GM12874 (cell line): Measurements from ENCODE around the gene RAB3C.
A peak's percentile ranks its signal among the peaks of the same experiment; 100 is the strongest.

Experiments used
- TF ChIP-seq, protein P1 (sequence below): IDR thresholded peaks from 2 replicates; pipeline ENCODE4 v1.5.1; 2011; ENCODE audit warnings: low read depth, mild to moderate bottlenecking, control low read depth, low read length, moderate library complexity; ENCODE audit not compliant: insufficient read depth

Gene RAB3C

DNA sequence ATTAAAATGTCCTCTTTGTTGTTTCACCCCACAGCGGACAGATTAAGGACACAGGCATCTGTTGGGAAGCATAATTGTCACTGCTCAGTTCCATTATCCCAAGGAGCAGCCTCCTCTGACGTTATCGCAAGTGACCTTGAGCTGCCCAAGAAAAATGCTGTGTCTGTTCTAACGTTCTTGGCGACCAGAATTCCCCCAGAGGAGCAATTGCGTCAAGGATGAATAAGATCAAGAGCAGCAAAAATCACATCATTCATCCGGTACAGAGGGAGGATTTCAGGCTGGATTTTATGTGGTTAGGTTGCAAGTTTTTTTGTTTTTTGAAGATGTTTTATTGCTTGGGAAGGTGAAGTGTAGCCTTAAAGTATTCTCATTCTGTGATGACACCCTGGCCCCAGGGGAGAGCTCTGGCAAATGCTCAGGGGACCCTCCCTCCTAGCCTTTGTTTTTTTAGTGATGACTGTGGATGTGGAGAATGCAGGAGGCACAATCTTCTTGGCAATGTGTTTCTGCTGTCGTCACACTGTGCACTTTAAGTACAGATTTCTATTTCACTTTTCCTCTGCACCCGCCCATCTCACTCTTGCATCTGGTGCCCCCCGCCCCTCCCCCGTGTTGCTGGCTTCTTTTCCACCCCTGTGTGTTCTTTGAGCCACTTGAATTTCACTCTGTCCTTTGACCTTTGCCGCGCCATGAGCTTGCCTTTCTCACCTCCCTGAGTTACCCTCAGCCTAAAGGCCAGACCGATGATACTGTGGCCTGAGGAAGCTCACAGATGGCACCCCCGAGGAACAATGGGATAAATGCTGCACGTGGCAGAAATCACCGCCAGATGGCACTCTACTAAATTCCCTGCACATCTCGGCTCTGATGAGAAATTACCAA lies 308.5 kb downstream of the RAB3C start:
- TF ChIP-seq, protein P1, sequence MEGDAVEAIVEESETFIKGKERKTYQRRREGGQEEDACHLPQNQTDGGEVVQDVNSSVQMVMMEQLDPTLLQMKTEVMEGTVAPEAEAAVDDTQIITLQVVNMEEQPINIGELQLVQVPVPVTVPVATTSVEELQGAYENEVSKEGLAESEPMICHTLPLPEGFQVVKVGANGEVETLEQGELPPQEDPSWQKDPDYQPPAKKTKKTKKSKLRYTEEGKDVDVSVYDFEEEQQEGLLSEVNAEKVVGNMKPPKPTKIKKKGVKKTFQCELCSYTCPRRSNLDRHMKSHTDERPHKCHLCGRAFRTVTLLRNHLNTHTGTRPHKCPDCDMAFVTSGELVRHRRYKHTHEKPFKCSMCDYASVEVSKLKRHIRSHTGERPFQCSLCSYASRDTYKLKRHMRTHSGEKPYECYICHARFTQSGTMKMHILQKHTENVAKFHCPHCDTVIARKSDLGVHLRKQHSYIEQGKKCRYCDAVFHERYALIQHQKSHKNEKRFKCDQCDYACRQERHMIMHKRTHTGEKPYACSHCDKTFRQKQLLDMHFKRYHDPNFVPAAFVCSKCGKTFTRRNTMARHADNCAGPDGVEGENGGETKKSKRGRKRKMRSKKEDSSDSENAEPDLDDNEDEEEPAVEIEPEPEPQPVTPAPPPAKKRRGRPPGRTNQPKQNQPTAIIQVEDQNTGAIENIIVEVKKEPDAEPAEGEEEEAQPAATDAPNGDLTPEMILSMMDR = peak; percentile 65

DNA sequence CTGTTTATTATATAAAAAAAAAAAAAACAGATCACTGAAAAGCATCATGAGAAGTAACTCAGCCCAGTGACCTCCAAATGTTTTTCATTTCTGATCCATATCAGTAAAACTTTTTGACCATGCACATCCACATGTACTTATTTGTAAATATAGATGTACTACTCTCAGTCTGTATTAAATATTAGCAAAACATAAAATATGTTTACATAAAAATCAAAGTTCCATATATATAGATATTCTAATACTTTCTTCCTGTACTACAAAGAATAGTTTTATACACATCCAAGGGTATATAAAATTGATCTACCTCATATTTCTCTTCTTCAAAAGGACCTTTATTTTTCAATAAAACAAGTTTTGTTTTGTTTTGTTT lies 309.1 kb downstream of the RAB3C start:
- TF ChIP-seq, protein P1 = no peak

DNA sequence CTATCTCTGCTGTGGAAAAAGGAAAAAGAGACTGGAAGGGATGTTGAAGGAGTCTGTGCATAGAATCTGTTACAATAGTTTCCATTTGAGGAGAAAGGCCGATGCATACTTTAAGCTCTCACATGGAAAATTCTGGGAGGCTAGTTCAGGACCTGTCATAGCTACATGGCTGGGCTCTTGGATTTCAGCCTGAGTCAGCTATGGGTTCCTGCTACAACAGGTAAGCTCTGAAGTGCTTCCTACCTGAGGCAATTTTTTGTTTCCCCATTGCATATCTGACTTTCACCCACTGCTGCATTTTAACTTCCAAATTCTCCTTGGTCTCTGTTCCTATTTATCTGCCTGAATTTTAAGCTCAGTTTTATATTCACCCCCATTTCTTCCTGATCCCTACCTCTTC lies 310.7 kb downstream of the RAB3C start:
- TF ChIP-seq, protein P1 = no peak

DNA sequence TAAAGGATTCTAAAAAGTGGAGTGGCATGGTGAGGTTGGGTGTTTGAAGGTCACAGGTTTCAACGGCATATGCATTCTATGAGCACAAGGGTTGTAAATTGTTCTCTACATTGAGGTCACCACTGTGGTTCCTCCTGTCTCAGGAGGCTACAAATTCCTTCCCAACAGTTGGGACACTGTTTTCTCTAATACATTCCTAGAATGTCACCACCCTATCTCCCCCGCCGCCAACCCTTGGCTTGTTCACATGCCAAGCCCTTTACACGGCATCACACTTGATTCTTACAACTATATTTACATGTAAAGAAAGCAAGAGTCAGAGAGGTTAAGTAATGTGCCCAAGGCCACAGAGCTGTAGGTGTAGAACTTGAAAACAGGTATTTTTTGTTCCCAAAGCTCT lies 315.1 kb downstream of the RAB3C start:
- TF ChIP-seq, protein P1 = no peak

DNA sequence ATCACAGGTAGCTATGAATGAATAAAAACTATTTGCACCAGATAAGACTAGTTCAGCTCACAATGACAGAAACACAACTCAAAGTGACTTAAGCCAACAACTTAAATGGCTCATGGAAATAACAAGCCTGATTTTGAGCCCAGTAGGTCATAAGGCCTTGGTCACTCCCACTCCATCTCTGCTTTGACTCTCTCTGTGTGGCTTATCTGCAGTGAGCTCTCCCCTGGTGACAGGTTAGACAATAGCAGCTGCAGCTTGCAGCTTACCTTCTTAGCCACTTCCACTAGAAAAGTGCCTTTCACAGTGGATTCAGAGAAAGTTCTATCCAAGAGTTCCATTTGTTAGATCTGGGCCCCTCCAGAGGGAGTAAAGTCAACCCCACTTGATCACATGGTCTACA lies 315.7 kb downstream of the RAB3C start:
- TF ChIP-seq, protein P1 = no peak

DNA sequence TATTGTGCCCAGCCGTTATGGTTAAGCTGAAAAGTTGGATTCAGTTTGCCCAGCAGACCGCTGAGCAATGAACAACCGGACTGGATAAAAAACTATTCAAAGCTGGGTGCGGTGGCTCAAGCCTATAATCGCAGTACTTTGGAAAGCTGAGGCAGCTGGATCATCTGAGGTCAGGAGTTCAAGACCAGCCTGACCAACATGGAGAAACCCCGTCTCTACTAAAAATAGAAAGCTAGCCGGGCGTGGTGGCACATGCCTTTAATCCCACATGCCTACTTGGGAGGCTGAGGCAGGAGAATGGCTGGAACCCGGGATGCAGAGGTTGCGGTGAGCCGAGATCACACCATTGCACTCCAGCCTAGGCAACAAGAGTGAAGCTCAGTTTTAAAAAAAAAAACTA lies 318.4 kb downstream of the RAB3C start:
- TF ChIP-seq, protein P1 = no peak

DNA sequence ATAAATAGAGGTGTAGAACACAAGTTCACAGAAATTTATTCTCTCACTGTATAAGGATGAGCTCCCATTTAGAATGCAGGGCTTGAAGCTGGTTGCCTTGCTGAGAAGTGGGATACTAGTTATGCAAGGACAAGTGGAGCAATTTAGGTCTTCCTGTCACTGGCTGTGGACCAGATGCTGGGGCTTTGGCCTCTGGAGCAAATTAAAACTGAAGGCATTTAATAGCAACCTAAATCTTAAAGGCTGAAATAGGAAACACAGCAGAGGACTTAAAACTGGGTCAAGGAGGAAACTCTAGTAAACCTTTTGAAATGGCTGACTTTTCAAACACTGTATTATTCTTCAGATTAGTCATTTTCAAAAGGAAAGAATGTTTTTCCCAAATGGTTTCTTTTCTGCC lies 319.4 kb downstream of the RAB3C start:
- TF ChIP-seq, protein P1 = no peak

DNA sequence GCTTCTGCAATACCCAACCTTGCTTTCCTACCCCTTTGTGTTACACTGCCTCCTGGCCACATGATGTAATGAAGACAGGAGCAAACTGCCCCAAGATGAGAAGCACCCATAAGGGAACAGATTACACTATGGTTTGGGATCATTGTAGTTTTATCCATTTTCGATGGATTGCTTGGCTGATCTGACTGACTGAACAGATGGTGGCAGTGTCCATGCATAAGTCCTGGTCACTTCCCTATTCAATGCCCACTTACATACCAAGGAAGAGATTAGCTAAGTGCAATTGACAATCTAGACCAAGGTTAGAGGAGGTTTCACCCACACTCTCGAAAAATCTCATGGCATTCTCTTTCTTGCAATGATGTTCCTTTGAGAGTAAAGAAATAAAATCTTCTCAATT lies 319.9 kb downstream of the RAB3C start:
- TF ChIP-seq, protein P1 = no peak
